Measurements from ENCODE around the gene PRKAG2.

DNA sequence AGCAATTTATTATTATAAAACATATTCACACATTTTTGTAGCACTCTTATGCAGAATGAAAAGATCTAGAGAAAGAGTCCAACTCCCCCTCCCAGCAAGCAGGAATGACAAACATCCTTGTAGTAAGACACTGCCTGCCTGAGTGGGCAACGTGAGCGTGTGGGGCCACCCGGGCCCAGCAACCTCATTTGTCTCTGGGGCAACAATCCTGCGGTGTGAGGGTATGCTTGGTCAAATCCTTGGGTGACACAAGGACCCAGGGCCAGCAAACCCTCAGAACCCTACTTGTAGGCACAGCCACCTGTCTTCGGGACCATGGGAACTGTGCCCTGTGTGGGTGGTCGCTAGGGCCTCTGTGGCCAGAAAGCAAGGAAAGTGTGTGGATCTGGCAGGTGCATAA is 367.9 kb downstream of the PRKAG2 start:
- TF ChIP-seq JUN (CRISPR knock-in tag; IDR thresholded peaks at IDR 0.05) (no peak), DMAP1 (CRISPR knock-in tag; IDR thresholded peaks at IDR 0.05) (no peak), JUNB (CRISPR knock-in tag; IDR thresholded peaks at IDR 0.05; ENCODE audit: borderline replicate concordance) (no peak), NR3C1 (CRISPR knock-in tag; IDR thresholded peaks at IDR 0.05) (no peak), KLF16 (CRISPR knock-in tag; IDR thresholded peaks at IDR 0.05) (no peak), MYC (CRISPR knock-in tag; IDR thresholded peaks at IDR 0.05; ENCODE audit: borderline replicate concordance) (no peak), EZH2 (conservative IDR thresholded peaks at IDR 0.05; ENCODE audit: low read depth, low read length) (no peak)
- TF ChIP-seq, protein P1, sequence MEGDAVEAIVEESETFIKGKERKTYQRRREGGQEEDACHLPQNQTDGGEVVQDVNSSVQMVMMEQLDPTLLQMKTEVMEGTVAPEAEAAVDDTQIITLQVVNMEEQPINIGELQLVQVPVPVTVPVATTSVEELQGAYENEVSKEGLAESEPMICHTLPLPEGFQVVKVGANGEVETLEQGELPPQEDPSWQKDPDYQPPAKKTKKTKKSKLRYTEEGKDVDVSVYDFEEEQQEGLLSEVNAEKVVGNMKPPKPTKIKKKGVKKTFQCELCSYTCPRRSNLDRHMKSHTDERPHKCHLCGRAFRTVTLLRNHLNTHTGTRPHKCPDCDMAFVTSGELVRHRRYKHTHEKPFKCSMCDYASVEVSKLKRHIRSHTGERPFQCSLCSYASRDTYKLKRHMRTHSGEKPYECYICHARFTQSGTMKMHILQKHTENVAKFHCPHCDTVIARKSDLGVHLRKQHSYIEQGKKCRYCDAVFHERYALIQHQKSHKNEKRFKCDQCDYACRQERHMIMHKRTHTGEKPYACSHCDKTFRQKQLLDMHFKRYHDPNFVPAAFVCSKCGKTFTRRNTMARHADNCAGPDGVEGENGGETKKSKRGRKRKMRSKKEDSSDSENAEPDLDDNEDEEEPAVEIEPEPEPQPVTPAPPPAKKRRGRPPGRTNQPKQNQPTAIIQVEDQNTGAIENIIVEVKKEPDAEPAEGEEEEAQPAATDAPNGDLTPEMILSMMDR (CRISPR knock-in tag; IDR thresholded peaks at IDR 0.05), result no peak
- TF ChIP-seq, protein P2, sequence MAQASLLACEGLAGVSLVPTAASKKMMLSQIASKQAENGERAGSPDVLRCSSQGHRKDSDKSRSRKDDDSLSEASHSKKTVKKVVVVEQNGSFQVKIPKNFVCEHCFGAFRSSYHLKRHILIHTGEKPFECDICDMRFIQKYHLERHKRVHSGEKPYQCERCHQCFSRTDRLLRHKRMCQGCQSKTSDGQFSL (CRISPR knock-in tag; IDR thresholded peaks at IDR 0.05), result no peak
- TF ChIP-seq, protein P3, sequence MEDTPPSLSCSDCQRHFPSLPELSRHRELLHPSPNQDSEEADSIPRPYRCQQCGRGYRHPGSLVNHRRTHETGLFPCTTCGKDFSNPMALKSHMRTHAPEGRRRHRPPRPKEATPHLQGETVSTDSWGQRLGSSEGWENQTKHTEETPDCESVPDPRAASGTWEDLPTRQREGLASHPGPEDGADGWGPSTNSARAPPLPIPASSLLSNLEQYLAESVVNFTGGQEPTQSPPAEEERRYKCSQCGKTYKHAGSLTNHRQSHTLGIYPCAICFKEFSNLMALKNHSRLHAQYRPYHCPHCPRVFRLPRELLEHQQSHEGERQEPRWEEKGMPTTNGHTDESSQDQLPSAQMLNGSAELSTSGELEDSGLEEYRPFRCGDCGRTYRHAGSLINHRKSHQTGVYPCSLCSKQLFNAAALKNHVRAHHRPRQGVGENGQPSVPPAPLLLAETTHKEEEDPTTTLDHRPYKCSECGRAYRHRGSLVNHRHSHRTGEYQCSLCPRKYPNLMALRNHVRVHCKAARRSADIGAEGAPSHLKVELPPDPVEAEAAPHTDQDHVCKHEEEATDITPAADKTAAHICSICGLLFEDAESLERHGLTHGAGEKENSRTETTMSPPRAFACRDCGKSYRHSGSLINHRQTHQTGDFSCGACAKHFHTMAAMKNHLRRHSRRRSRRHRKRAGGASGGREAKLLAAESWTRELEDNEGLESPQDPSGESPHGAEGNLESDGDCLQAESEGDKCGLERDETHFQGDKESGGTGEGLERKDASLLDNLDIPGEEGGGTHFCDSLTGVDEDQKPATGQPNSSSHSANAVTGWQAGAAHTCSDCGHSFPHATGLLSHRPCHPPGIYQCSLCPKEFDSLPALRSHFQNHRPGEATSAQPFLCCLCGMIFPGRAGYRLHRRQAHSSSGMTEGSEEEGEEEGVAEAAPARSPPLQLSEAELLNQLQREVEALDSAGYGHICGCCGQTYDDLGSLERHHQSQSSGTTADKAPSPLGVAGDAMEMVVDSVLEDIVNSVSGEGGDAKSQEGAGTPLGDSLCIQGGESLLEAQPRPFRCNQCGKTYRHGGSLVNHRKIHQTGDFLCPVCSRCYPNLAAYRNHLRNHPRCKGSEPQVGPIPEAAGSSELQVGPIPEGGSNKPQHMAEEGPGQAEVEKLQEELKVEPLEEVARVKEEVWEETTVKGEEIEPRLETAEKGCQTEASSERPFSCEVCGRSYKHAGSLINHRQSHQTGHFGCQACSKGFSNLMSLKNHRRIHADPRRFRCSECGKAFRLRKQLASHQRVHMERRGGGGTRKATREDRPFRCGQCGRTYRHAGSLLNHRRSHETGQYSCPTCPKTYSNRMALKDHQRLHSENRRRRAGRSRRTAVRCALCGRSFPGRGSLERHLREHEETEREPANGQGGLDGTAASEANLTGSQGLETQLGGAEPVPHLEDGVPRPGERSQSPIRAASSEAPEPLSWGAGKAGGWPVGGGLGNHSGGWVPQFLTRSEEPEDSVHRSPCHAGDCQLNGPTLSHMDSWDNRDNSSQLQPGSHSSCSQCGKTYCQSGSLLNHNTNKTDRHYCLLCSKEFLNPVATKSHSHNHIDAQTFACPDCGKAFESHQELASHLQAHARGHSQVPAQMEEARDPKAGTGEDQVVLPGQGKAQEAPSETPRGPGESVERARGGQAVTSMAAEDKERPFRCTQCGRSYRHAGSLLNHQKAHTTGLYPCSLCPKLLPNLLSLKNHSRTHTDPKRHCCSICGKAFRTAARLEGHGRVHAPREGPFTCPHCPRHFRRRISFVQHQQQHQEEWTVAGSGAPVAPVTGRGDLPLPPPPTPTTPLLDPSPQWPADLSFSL (CRISPR knock-in tag; IDR thresholded peaks at IDR 0.05), result no peak
